ENCODE measurements around the gene ELL2. TPM values are rescaled to one million over a fixed set of nuclear protein-coding genes. Genes with fewer than 3 reads are reported as not detected.

The ELL2 gene
- total RNA-seq, 1 experiment from 2014 or later = 24.4 TPM

GRCh38 chr5:95989283-95990048, 27.8 kb upstream of the ELL2 start:
- Mint-ChIP-seq H3K9me3 (no peaks in the 10 kb centered on the region), H3K4me3 (no peak overlapping the region), H3K36me3 (no peaks in the 10 kb centered on the region), H3K4me1 (peaks cover 5% of the 10 kb centered on the region; the same call in 1 of the 2 replicates), H3K27me3 (ENCODE audit: low read depth) (no peaks in the 10 kb centered on the region), H3K27ac (no peak overlapping the region)
- ChIA-PET POLR2A (no interaction called here), CTCF (interaction anchor here (1.1 to 1.5 kb wide), 2 partner anchors 28 to 97 kb away, joined by 3 to 8 read pairs; partner anchors contain the start of gene ELL2)
- no peak for DNase-seq (ENCODE audit: low spot score)
- TF ChIP-seq GABPB1 (CRISPR knock-in tag; IDR thresholded peaks at IDR 0.05) (no peak), USF2 (CRISPR knock-in tag; IDR thresholded peaks at IDR 0.05) (no peak), ERG (CRISPR knock-in tag; IDR thresholded peaks at IDR 0.05) (no peak), PRDM15 (CRISPR knock-in tag; IDR thresholded peaks at IDR 0.05) (no peak), HMGA2 (CRISPR knock-in tag; IDR thresholded peaks at IDR 0.05) (no peak), RORB (CRISPR knock-in tag; IDR thresholded peaks at IDR 0.05) (peak; percentile 76; the same call in 1 of the 2 replicates), MXD4 (CRISPR knock-in tag; IDR thresholded peaks at IDR 0.05; ENCODE audit: borderline replicate concordance) (no peak)
- ATAC-seq = no peak

- no peak for ATAC-seq
- no peak overlapping the region for H3K4me3 Mint-ChIP-seq
- DNase-seq (ENCODE audit: low spot score) = no peak
- POLR2A ChIA-PET = no interaction called here
- no peaks in the 10 kb centered on the region for H3K27me3 Mint-ChIP-seq (ENCODE audit: low read depth)
- H3K9me3 Mint-ChIP-seq = no peaks in the 10 kb centered on the region
- no peak overlapping the region for H3K27ac Mint-ChIP-seq
- no peaks in the 10 kb centered on the region for H3K36me3 Mint-ChIP-seq
- peaks cover 5% of the 10 kb centered on the region; the same call in 1 of the 2 replicates for H3K4me1 Mint-ChIP-seq
- CTCF ChIA-PET = interaction anchor here (1.5 kb wide), 1 partner anchor 27 kb away, joined by 8 read pairs; the partner anchor contains the start of gene ELL2
- no peak for TF ChIP-seq ZNF532 (CRISPR knock-in tag; IDR thresholded peaks at IDR 0.05; ENCODE audit: borderline replicate concordance)
- TF ChIP-seq USF2 (CRISPR knock-in tag; IDR thresholded peaks at IDR 0.05) = no peak
- no peak for TF ChIP-seq NR1H2 (CRISPR knock-in tag; IDR thresholded peaks at IDR 0.05)
- TF ChIP-seq ZNF512 (CRISPR knock-in tag; IDR thresholded peaks at IDR 0.05; ENCODE audit: borderline replicate concordance) = no peak
- no peak for TF ChIP-seq ZSCAN18 (CRISPR knock-in tag; IDR thresholded peaks at IDR 0.05)
- TF ChIP-seq ZNF219 (CRISPR knock-in tag; IDR thresholded peaks at IDR 0.05; ENCODE audit: borderline replicate concordance) = no peak
- TF ChIP-seq MYBL2 (CRISPR knock-in tag; IDR thresholded peaks at IDR 0.05) = no peak
- no peak for TF ChIP-seq CBFB (CRISPR knock-in tag; IDR thresholded peaks at IDR 0.05; ENCODE audit: low read depth)
- no peak for TF ChIP-seq CREB1 (CRISPR knock-in tag; IDR thresholded peaks at IDR 0.05)
- no peak for TF ChIP-seq FOXJ3 (CRISPR knock-in tag; IDR thresholded peaks at IDR 0.05; ENCODE audit: borderline replicate concordance)
- TF ChIP-seq ATF3 (CRISPR knock-in tag; conservative IDR thresholded peaks at IDR 0.05) = no peak
- no peak for TF ChIP-seq GABPB1 (CRISPR knock-in tag; IDR thresholded peaks at IDR 0.05)
These were observed 27.2 kb upstream of the ELL2 start for GRCh38 chr5:95988877-95989276.
